Esophagus muscularis mucosa (tissue), 4 donors: ENCODE data around the gene BID. TPM values are rescaled to one million over a fixed set of nuclear protein-coding genes. Genes with fewer than 3 reads are reported as not detected.

ENCODE experiments used
- DNase-seq: peaks from one replicate; pipeline ENCODE4 v3.0.0-alpha.2; 2017; ENCODE audit errors: extremely low spot score
- H3K27ac ChIP-seq, 4 donors: fragments of 200-600 bp; sonication (generic); replicated peaks in 1 of 4; 1 replicate in 3 of 4; 2 replicates in 1 of 4; pipeline ENCODE4 v1.5.1; 2016 to 2019; ENCODE audit warnings: mild to moderate bottlenecking in 1 of 4
- H3K27me3 ChIP-seq, 4 donors: fragments of 200-600 bp; sonication (generic); one replicate each; pipeline versions ENCODE4 v1.5.1 to v1.6.0; 2016 to 2019
- H3K36me3 ChIP-seq, 4 donors: fragments of 200-600 bp; sonication (generic); one replicate each; pipeline ENCODE4 v1.5.1; 2016 to 2019
- H3K4me1 ChIP-seq, 4 donors: fragments of 200-600 bp; sonication (generic); one replicate each; pipeline ENCODE4 v1.5.1; 2016 to 2019
- H3K4me3 ChIP-seq, 4 donors: fragments of 200-600 bp; sonication (generic); 1 replicate in 2 of 4; 2 replicates in 2 of 4; pipeline ENCODE4 v1.5.1; 2016 to 2019; ENCODE audit warnings: mild to moderate bottlenecking in 4 of 4, moderate library complexity in 1 of 4
- H3K9me3 ChIP-seq, 4 donors: fragments of 200-600 bp; sonication (generic); 1 replicate in 3 of 4; 2 replicates in 1 of 4; pipeline ENCODE4 v1.5.1; 2016 to 2019
- EP300 ChIP-seq: sonication (generic); formaldehyde crosslinking; IDR thresholded peaks from one replicate; pipeline ENCODE4 v1.6.1; 2017; ENCODE audit warnings: antibody characterized with exemption
- POLR2A ChIP-seq: fragments of 450-650 bp; IDR thresholded peaks from one replicate; pipeline ENCODE4 v1.6.1; 2017; ENCODE audit warnings: antibody characterized with exemption, moderate library complexity, mild to moderate bottlenecking, low read depth
- POLR2AphosphoS5 ChIP-seq, 2 donors: sonication (generic); formaldehyde crosslinking; IDR thresholded peaks; one replicate each; pipeline ENCODE4 v1.6.1; 2017; ENCODE audit warnings: antibody characterized with exemption in 2 of 2
- WGBS: methylation state at CpG from one replicate; pipeline ENCODE4 v1.1.5; 2018; 5-methylcytosine and 5-hydroxymethylcytosine counted together
- intact Hi-C: fragments of 100-400 bp; cut with DNase I; formaldehyde crosslinking; loops from one replicate; pipeline ENCODE4 v1.15.1; 2023
- total RNA-seq, 4 donors: library from RNA; depleted of rRNA; stranded (reverse); fragments of >200 nt; gene quantifications; one replicate each; pipeline versions ENCODE4 v1.1.0 to v1.2.1, GENCODE V29; 2016
- TF ChIP-seq, protein P1 (sequence below), 3 experiments: fragments of 200-600 bp in 2 of 3; fragments of 450-650 bp in 1 of 3; sonication (generic) in 2 of 3; IDR thresholded peaks; one replicate each; pipeline ENCODE4 v1.5.1; 2017 to 2019; ENCODE audit warnings: antibody characterized with exemption in 3 of 3, mild to moderate bottlenecking in 2 of 3, moderate library complexity in 1 of 3

Gene BID
- total RNA-seq, 4 donors from 2014 or later = 12.9 to 48.3 (median 26.3) TPM

GRCh38 chr22:17780741-17781318 lies 6.6 kb upstream of the BID start:
- DNase-seq = no peak
- Histone ChIP-seq H3K27me3 (peaks cover 0 to 29% (median 0%) of the 10 kb centered on the region in 4 donors), H3K27ac (no peak overlapping the region), H3K4me3 (no peak overlapping the region), H3K9me3 (no peaks in the 10 kb centered on the region), H3K36me3 (no peaks in the 10 kb centered on the region), H3K4me1 (peaks cover 11 to 32% (median 26%) of the 10 kb centered on the region in 4 donors)
- intact Hi-C loops = loop anchor here (5.0 kb wide), 1 partner anchor 34 kb away; no protein-coding TSS in a partner anchor
- WGBS = 91% methylated on average over 7 of the region's 10 CpGs
- TF ChIP-seq EP300 (no peak), POLR2A (no peak), POLR2AphosphoS5 (IDR thresholded peaks at IDR 0.05) (no peak)
- TF ChIP-seq, protein P1, sequence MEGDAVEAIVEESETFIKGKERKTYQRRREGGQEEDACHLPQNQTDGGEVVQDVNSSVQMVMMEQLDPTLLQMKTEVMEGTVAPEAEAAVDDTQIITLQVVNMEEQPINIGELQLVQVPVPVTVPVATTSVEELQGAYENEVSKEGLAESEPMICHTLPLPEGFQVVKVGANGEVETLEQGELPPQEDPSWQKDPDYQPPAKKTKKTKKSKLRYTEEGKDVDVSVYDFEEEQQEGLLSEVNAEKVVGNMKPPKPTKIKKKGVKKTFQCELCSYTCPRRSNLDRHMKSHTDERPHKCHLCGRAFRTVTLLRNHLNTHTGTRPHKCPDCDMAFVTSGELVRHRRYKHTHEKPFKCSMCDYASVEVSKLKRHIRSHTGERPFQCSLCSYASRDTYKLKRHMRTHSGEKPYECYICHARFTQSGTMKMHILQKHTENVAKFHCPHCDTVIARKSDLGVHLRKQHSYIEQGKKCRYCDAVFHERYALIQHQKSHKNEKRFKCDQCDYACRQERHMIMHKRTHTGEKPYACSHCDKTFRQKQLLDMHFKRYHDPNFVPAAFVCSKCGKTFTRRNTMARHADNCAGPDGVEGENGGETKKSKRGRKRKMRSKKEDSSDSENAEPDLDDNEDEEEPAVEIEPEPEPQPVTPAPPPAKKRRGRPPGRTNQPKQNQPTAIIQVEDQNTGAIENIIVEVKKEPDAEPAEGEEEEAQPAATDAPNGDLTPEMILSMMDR (IDR thresholded peaks at IDR 0.05) = no peak

- WGBS = 78% methylated on average over 12 of the region's 19 CpGs
- TF ChIP-seq POLR2A = no peak
- no peak for TF ChIP-seq EP300
- TF ChIP-seq, protein P1 (IDR thresholded peaks at IDR 0.05) = no peak
- no peak for TF ChIP-seq POLR2AphosphoS5 (IDR thresholded peaks at IDR 0.05)
- Histone ChIP-seq H3K27me3 (peaks cover 0 to 29% (median 0%) of the 10 kb centered on the region in 4 donors), H3K36me3 (no peaks in the 10 kb centered on the region), H3K4me1 (peaks cover 8 to 26% (median 20%) of the 10 kb centered on the region in 4 donors), H3K27ac (no peak overlapping the region), H3K4me3 (no peak overlapping the region), H3K9me3 (no peaks in the 10 kb centered on the region)
- intact Hi-C loops = loop anchor here (5.0 kb wide), 1 partner anchor 33 kb away; no protein-coding TSS in a partner anchor
- DNase-seq = no peak
Measured at GRCh38 chr22:17780116-17780740, 6.0 kb upstream of the BID start.

DNA sequence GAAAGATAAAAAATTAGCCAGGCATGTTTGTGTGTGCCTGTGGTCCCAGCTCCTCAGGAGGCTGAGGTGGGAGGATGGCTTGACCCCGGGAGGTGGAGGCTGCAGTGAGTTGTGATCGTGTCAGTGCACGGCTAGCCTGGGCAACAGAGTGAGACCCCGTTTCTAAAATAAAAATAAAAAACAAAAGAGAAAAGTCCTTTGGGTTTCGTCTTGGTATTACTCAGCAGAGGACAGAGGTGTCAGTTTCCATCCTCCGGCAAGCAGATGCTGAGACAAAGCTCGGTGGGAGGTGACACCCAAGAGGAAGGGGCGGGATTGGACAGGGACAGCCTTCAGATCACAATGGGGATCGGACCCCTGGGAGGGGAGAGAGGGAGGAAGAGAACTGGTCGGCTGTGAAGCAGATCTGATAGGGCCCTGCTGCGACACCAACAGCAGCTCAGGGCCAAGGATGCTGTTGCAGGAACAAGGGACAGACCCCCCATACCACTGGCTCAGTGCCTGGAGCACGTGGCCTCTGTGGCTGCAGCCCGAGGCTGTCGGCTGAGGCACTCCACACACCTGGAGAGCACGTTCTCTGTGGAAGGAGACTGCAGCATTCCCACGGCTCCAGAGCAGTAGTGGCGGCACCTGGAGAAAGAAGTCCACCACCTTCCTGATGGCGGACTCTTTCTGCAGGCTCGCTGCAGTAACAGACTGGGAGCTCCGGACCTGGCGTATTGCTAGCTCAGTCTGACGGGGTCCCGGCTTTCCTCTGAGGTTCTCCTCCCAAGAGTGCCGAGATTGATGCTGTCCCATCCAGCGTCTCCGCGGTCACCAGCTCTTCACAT lies 5.2 kb upstream of the BID start:
- TF ChIP-seq EP300 = no peak
- TF ChIP-seq POLR2AphosphoS5 (IDR thresholded peaks at IDR 0.05) = no peak
- TF ChIP-seq POLR2A = no peak
- TF ChIP-seq, protein P1 (IDR thresholded peaks at IDR 0.05) = no peak
- peaks cover 8 to 26% (median 20%) of the 10 kb centered on the region in 4 donors for H3K4me1 ChIP-seq
- no peak for DNase-seq
- peaks cover 0 to 29% (median 0%) of the 10 kb centered on the region in 4 donors for H3K27me3 ChIP-seq
- intact Hi-C loops = loop anchor here (5.0 kb wide), 1 partner anchor 32 kb away; no protein-coding TSS in a partner anchor
- no peaks in the 10 kb centered on the region for H3K36me3 ChIP-seq
- no peak overlapping the region for H3K27ac ChIP-seq
- H3K4me3 ChIP-seq = no peak overlapping the region
- no peaks in the 10 kb centered on the region for H3K9me3 ChIP-seq
- WGBS = 78% methylated on average over 23 of the region's 27 CpGs

- peaks cover 10 to 34% (median 26%) of the 10 kb centered on the region in 4 donors for H3K4me1 ChIP-seq
- H3K27ac ChIP-seq = no peak overlapping the region
- DNase-seq = no peak
- no peak overlapping the region for H3K4me3 ChIP-seq
- 94% methylated on average over 20 of the region's 23 CpGs for WGBS
- intact Hi-C loops = no loop called here
- no peaks in the 10 kb centered on the region for H3K36me3 ChIP-seq
- peaks cover 0 to 29% (median 0%) of the 10 kb centered on the region in 4 donors for H3K27me3 ChIP-seq
- no peaks in the 10 kb centered on the region for H3K9me3 ChIP-seq
- TF ChIP-seq EP300 (no peak), POLR2A (no peak), POLR2AphosphoS5 (IDR thresholded peaks at IDR 0.05) (no peak)
- TF ChIP-seq, protein P1 (IDR thresholded peaks at IDR 0.05) = no peak
Measured at GRCh38 chr22:17778412-17778976, 4.2 kb upstream of the BID start.
